Neural progenitor cell (in vitro differentiated cells): Measurements from ENCODE around the gene SINHCAF. TPM values are rescaled to one million over a fixed set of nuclear protein-coding genes. Genes with fewer than 3 reads are reported as not detected.

Experiments
- DNase-seq: peaks from one replicate; pipeline ENCODE4 v3.0.0-alpha.2; 2016; ENCODE audit warnings: low spot score
- H2AFZ ChIP-seq: fragments of 200-600 bp; sonication (generic); replicated peaks from 2 replicates; pipeline ENCODE4 v1.6.1; 2016; ENCODE audit warnings: antibody characterized with exemption
- H3F3A ChIP-seq: fragments of 200-600 bp; sonication (generic); 2 replicates; pipeline ENCODE4 v1.6.1; 2016; ENCODE audit warnings: antibody characterized with exemption, low read depth
- H3K27ac ChIP-seq: fragments of 200-600 bp; sonication (generic); 2 replicates; pipeline ENCODE4 v1.5.1; 2016; ENCODE audit warnings: mild to moderate bottlenecking
- H3K27me3 ChIP-seq: fragments of 200-600 bp; sonication (generic); 2 replicates; pipeline ENCODE4 v1.6.1; 2016; ENCODE audit warnings: mild to moderate bottlenecking, moderate library complexity
- H3K36me3 ChIP-seq: fragments of 200-600 bp; sonication (generic); 2 replicates; pipeline ENCODE4 v1.5.1; 2016
- H3K4me1 ChIP-seq: fragments of 200-600 bp; sonication (generic); 2 replicates; pipeline ENCODE4 v1.6.1; 2016; ENCODE audit warnings: mixed run types
- H3K4me2 ChIP-seq: fragments of 200-600 bp; sonication (generic); 2 replicates; pipeline ENCODE4 v1.6.1; 2016
- H3K4me3 ChIP-seq: fragments of 200-600 bp; sonication (generic); 2 replicates; pipeline ENCODE4 v1.5.1; 2016
- H3K79me2 ChIP-seq: fragments of 200-600 bp; sonication (generic); 2 replicates; pipeline ENCODE4 v1.6.1; 2016; ENCODE audit warnings: low read depth
- H3K9ac ChIP-seq: fragments of 200-600 bp; sonication (generic); 2 replicates; pipeline ENCODE4 v1.6.1; 2016
- H3K9me3 ChIP-seq: fragments of 200-600 bp; sonication (generic); 2 replicates; pipeline ENCODE4 v1.5.1; 2016; ENCODE audit warnings: low read depth
- H4K20me1 ChIP-seq: fragments of 200-600 bp; sonication (generic); 2 replicates; pipeline ENCODE4 v1.6.1; 2016; ENCODE audit warnings: low read depth
- H3K27ac Mint-ChIP-seq: 3 replicates; pipeline ENCODE4 v1.8.0; 2021; ENCODE audit warnings: mixed read lengths
- H3K27me3 Mint-ChIP-seq: 2 replicates; pipeline ENCODE4 v1.8.0; 2022; ENCODE audit warnings: low read depth, mild to moderate bottlenecking, inconsistent platforms, moderate library complexity, mixed read lengths; ENCODE audit not compliant: insufficient read depth
- H3K36me3 Mint-ChIP-seq: 3 replicates; pipeline ENCODE4 v1.8.0; 2021; ENCODE audit warnings: mixed read lengths
- H3K4me1 Mint-ChIP-seq: 3 replicates; pipeline ENCODE4 v1.8.0; 2021; ENCODE audit warnings: mixed read lengths
- H3K4me3 Mint-ChIP-seq: 3 replicates; pipeline ENCODE4 v1.8.0; 2021; ENCODE audit warnings: mild to moderate bottlenecking, moderate library complexity, mixed read lengths
- H3K9me3 Mint-ChIP-seq: 3 replicates; pipeline ENCODE4 v1.8.0; 2020; ENCODE audit warnings: mixed read lengths
- CTCF ChIP-seq: fragments of 200-600 bp; sonication (generic); IDR thresholded peaks from 2 replicates; pipeline ENCODE4 v1.5.1; 2017; ENCODE audit warnings: antibody characterized with exemption, mild to moderate bottlenecking
- EZH2 ChIP-seq: fragments of 200-600 bp; sonication (generic); IDR thresholded peaks from 2 replicates; pipeline ENCODE4 v1.6.1; 2017; ENCODE audit warnings: antibody characterized with exemption, mild to moderate bottlenecking, moderate library complexity
- EZH2phosphoT487 ChIP-seq: fragments of 200-600 bp; sonication (generic); IDR thresholded peaks from 2 replicates; pipeline ENCODE4 v1.6.1; 2017; ENCODE audit warnings: antibody characterized with exemption
- total RNA-seq: library from RNA; depleted of rRNA; stranded (reverse); fragments of >200 nt; gene quantifications from 2 replicates; pipeline ENCODE4 v1.2.3, GENCODE V29; 2015; ENCODE audit warnings: low replicate concordance

Gene SINHCAF
- total RNA-seq, 1 donor from 2014 or later, result 1,260 TPM

DNA sequence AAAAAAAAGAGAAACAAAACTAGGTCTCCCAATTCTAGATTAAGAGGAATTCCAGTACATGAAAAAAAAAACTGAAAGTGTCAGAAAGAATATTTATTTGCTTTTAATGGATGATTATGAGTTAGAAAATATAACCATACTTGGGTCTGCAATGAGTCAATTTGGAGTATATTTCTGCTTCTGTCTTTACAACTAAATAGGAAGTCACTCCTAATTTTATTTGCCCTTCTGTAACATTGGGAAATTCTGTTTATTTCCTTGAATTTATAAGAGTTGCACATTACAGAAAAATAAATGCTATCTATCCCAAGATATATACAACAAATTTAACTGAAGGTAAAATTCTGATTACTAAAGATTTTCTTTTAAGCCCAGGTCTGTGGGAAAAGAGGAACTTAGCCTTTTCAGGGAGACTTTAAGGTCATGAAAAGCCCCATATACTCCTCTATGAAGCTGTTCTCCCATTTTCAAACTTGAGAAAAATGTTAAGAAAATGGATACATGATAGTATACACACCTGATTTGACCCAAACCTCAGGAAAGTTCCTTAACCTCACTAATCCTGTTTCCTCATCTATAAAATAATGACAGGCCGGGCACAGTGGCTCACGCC lies 7.2 kb downstream of the SINHCAF start:
- Mint-ChIP-seq H3K27me3 (peaks cover 5% of the 10 kb centered on the region), H3K4me3 (no peak overlapping the region), H3K9me3 (peaks cover 20% of the 10 kb centered on the region), H3K36me3 (peaks cover 27% of the 10 kb centered on the region), H3K4me1 (peaks cover 43% of the 10 kb centered on the region), H3K27ac (no peak overlapping the region)
- H3K4me1 ChIP-seq, result peaks cover 69% of the 10 kb centered on the region
- H3F3A ChIP-seq, result peaks cover 21% of the 10 kb centered on the region
- no peak for DNase-seq
- no peaks in the 10 kb centered on the region for H3K27me3 ChIP-seq
- H3K79me2 ChIP-seq, result peaks cover 100% of the 10 kb centered on the region
- H3K9me3 ChIP-seq, result no peaks in the 10 kb centered on the region
- H3K4me2 ChIP-seq, result peak overlapping the region; percentile 90
- no peak overlapping the region for H3K9ac ChIP-seq
- TF ChIP-seq EZH2, result no peak
- H4K20me1 ChIP-seq, result peaks cover 99% of the 10 kb centered on the region
- H3K4me3 ChIP-seq, result peak overlapping the region; percentile 24
- no peak overlapping the region for H2AFZ ChIP-seq
- H3K27ac ChIP-seq, result peak overlapping the region; percentile 61
- H3K36me3 ChIP-seq, result peaks cover 4% of the 10 kb centered on the region

GRCh38 chr12:31317471-31318395 lies 8.2 kb downstream of the SINHCAF start:
- peak; percentile 27 for DNase-seq
- peaks cover 65% of the 10 kb centered on the region for H3K4me1 ChIP-seq
- H3K9ac ChIP-seq, result no peak overlapping the region
- H3K4me1 Mint-ChIP-seq, result peaks cover 40% of the 10 kb centered on the region
- H3K4me3 Mint-ChIP-seq, result no peak overlapping the region
- H4K20me1 ChIP-seq, result peaks cover 99% of the 10 kb centered on the region
- H3K27me3 Mint-ChIP-seq, result peaks cover 5% of the 10 kb centered on the region
- peak overlapping the region; percentile 61 for H3K27ac ChIP-seq
- H3K9me3 Mint-ChIP-seq, result peaks cover 29% of the 10 kb centered on the region
- TF ChIP-seq CTCF, result no peak
- TF ChIP-seq EZH2, result no peak
- peak overlapping the region; percentile 24 for H3K4me3 ChIP-seq
- H3K36me3 ChIP-seq, result peaks cover 4% of the 10 kb centered on the region
- peaks cover 21% of the 10 kb centered on the region for H3F3A ChIP-seq
- no peaks in the 10 kb centered on the region for H3K9me3 ChIP-seq
- H3K4me2 ChIP-seq, result peak overlapping the region; percentile 90
- no peak overlapping the region for H2AFZ ChIP-seq
- peaks cover 31% of the 10 kb centered on the region for H3K36me3 Mint-ChIP-seq
- no peak overlapping the region for H3K27ac Mint-ChIP-seq
- H3K27me3 ChIP-seq, result no peaks in the 10 kb centered on the region
- H3K79me2 ChIP-seq, result peaks cover 100% of the 10 kb centered on the region

DNA sequence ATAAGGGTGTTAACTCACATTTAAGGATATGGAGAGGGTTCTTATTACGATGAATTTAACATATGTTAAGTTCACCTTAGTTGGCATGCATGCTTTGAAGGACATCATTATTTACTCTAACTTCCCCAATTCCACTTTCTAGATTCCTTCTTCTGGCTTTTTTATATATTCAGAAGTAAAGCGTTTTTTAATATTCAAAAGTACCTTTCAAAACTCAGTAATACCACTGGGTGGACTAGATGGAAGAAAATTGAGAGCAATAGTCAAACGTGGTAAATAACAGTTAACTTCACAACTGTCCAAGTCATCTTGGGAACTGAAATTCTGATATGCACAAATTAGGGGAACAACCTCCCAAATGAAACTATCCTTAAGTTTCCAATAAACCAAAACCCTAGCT lies 9.1 kb downstream of the SINHCAF start:
- Histone ChIP-seq H3K27me3 (no peaks in the 10 kb centered on the region), H3K36me3 (peaks cover 13% of the 10 kb centered on the region), H3F3A (peaks cover 29% of the 10 kb centered on the region), H3K79me2 (peaks cover 100% of the 10 kb centered on the region), H3K4me2 (peak overlapping the region; percentile 90), H3K9ac (no peak overlapping the region), H4K20me1 (peaks cover 99% of the 10 kb centered on the region), H3K4me3 (no peak overlapping the region), H3K27ac (peak overlapping the region; percentile 10), H3K9me3 (no peaks in the 10 kb centered on the region), H3K4me1 (peaks cover 57% of the 10 kb centered on the region), H2AFZ (no peak overlapping the region)
- no peak overlapping the region for H3K27ac Mint-ChIP-seq
- no peak overlapping the region for H3K4me3 Mint-ChIP-seq
- peaks cover 4% of the 10 kb centered on the region for H3K27me3 Mint-ChIP-seq
- no peak for TF ChIP-seq CTCF
- TF ChIP-seq EZH2phosphoT487, result no peak
- no peak for TF ChIP-seq EZH2
- H3K9me3 Mint-ChIP-seq, result peaks cover 37% of the 10 kb centered on the region
- no peak for DNase-seq
- peaks cover 39% of the 10 kb centered on the region for H3K36me3 Mint-ChIP-seq
- peaks cover 31% of the 10 kb centered on the region for H3K4me1 Mint-ChIP-seq
